ENCODE measurements around the gene GUCY2D. TPM values are rescaled to one million over a fixed set of nuclear protein-coding genes. Genes with fewer than 3 reads are reported as not detected.
"Not testable (repeated sequence)": the region's sequence is repeated elsewhere in the genome, so short reads cannot be mapped to it uniquely, and the experiment has no call there.

Gene GUCY2D
- polyA plus RNA-seq, 1 donor from 2014 or later: 0.07 TPM

DNA sequence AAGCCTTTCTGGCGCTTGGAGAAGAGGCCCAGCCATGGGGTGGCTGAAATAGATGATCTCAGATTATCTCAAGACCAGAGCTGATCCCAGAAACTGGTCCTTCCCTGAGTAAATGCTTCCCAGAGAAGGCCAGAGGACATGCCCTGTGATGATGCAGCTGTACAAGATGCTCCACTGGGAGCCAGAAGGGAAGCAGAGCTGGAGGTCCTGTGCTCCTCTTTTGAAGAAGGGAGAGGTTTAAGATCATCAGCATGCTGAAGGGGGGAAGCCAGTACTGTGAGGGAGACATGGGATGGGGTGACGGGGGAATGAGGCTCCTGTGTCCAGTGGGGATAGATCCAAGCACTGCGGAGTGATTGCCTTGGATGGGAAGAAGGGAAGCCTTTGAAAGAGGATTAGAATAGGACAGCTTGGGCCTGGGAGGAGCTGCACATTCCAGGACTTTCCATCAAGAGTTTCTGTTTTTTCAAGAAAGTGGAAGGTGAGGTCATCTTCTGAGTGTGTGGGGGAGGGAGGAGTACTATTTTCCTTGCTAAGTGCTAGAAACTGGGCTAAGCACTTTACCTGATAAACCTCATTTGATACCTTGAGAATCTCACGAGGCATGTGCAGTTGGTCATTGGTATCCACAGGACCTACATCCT lies 20.1 kb downstream of the GUCY2D start:
- Histone ChIP-seq H3K27ac (ENCODE audit: low read length) (no peak overlapping the region), H3K79me2 (replicated peaks; ENCODE audit: insufficient read depth, low read length) (no peaks in the 10 kb centered on the region), H3K27me3 (ENCODE audit: insufficient read depth, low read depth, low read length) (no peaks in the 10 kb centered on the region), H3K9me3 (ENCODE audit: low read length) (no peaks in the 10 kb centered on the region), H3K9me2 (ENCODE audit: insufficient read depth, low read length) (no peaks in the 10 kb centered on the region), H4K20me1 (ENCODE audit: insufficient read depth) (no peaks in the 10 kb centered on the region), H3F3A (ENCODE audit: insufficient read depth, low read length, poor library complexity, severe bottlenecking) (no peaks in the 10 kb centered on the region), H3K9ac (ENCODE audit: low read length) (no peak overlapping the region), H3K4me2 (ENCODE audit: low read length) (no peak overlapping the region), H2AFZ (ENCODE audit: low read depth, low read length) (no peak overlapping the region), H3K36me3 (ENCODE audit: insufficient read depth, low read length) (no peaks in the 10 kb centered on the region), H3K4me3 (ENCODE audit: low read length) (no peak overlapping the region)
- TF ChIP-seq, protein P1, sequence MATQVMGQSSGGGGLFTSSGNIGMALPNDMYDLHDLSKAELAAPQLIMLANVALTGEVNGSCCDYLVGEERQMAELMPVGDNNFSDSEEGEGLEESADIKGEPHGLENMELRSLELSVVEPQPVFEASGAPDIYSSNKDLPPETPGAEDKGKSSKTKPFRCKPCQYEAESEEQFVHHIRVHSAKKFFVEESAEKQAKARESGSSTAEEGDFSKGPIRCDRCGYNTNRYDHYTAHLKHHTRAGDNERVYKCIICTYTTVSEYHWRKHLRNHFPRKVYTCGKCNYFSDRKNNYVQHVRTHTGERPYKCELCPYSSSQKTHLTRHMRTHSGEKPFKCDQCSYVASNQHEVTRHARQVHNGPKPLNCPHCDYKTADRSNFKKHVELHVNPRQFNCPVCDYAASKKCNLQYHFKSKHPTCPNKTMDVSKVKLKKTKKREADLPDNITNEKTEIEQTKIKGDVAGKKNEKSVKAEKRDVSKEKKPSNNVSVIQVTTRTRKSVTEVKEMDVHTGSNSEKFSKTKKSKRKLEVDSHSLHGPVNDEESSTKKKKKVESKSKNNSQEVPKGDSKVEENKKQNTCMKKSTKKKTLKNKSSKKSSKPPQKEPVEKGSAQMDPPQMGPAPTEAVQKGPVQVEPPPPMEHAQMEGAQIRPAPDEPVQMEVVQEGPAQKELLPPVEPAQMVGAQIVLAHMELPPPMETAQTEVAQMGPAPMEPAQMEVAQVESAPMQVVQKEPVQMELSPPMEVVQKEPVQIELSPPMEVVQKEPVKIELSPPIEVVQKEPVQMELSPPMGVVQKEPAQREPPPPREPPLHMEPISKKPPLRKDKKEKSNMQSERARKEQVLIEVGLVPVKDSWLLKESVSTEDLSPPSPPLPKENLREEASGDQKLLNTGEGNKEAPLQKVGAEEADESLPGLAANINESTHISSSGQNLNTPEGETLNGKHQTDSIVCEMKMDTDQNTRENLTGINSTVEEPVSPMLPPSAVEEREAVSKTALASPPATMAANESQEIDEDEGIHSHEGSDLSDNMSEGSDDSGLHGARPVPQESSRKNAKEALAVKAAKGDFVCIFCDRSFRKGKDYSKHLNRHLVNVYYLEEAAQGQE (IDR thresholded peaks at IDR 0.05; ENCODE audit: borderline replicate concordance): no peak
- no peak for TF ChIP-seq MXI1 (conservative IDR thresholded peaks at IDR 0.05; ENCODE audit: poor library complexity, severe bottlenecking)
- TF ChIP-seq POLR2AphosphoS5 (IDR thresholded peaks at IDR 0.05): no peak
- TF ChIP-seq, protein P2, sequence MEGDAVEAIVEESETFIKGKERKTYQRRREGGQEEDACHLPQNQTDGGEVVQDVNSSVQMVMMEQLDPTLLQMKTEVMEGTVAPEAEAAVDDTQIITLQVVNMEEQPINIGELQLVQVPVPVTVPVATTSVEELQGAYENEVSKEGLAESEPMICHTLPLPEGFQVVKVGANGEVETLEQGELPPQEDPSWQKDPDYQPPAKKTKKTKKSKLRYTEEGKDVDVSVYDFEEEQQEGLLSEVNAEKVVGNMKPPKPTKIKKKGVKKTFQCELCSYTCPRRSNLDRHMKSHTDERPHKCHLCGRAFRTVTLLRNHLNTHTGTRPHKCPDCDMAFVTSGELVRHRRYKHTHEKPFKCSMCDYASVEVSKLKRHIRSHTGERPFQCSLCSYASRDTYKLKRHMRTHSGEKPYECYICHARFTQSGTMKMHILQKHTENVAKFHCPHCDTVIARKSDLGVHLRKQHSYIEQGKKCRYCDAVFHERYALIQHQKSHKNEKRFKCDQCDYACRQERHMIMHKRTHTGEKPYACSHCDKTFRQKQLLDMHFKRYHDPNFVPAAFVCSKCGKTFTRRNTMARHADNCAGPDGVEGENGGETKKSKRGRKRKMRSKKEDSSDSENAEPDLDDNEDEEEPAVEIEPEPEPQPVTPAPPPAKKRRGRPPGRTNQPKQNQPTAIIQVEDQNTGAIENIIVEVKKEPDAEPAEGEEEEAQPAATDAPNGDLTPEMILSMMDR (IDR thresholded peaks at IDR 0.05; ENCODE audit: poor library complexity, severe bottlenecking): no peak

DNA sequence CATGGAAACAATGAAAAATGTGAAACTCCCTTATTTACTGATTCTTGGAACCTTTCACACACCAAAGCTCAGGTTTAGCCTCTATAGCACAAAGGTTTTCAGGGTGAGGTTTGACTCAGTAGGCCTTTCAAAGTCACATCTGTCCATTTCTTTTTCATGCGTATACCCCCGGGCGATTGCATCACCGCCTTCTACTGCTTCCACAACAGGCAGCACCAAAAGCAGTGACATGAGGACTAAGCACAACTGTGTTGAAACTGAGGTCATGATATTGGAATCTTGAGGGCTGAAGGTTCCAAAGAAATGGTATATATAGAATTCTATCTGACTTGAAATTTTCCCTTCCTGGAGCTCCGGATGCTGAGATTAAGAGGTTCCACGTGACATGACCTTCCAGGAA lies 21.7 kb downstream of the GUCY2D start:
- H3K9ac ChIP-seq (ENCODE audit: low read length); H3F3A ChIP-seq (ENCODE audit: insufficient read depth, low read length, poor library complexity, severe bottlenecking); H3K9me3 ChIP-seq (ENCODE audit: low read length); H3K9me2 ChIP-seq (ENCODE audit: insufficient read depth, low read length); H3K36me3 ChIP-seq (ENCODE audit: insufficient read depth, low read length); H3K4me3 ChIP-seq (ENCODE audit: low read length); H3K4me2 ChIP-seq (ENCODE audit: low read length); H2AFZ ChIP-seq (ENCODE audit: low read depth, low read length); H3K79me2 ChIP-seq (replicated peaks; ENCODE audit: insufficient read depth, low read length); H3K27me3 ChIP-seq (ENCODE audit: insufficient read depth, low read depth, low read length); H3K27ac ChIP-seq (ENCODE audit: low read length); H4K20me1 ChIP-seq (ENCODE audit: insufficient read depth): not testable (repeated sequence)

DNA sequence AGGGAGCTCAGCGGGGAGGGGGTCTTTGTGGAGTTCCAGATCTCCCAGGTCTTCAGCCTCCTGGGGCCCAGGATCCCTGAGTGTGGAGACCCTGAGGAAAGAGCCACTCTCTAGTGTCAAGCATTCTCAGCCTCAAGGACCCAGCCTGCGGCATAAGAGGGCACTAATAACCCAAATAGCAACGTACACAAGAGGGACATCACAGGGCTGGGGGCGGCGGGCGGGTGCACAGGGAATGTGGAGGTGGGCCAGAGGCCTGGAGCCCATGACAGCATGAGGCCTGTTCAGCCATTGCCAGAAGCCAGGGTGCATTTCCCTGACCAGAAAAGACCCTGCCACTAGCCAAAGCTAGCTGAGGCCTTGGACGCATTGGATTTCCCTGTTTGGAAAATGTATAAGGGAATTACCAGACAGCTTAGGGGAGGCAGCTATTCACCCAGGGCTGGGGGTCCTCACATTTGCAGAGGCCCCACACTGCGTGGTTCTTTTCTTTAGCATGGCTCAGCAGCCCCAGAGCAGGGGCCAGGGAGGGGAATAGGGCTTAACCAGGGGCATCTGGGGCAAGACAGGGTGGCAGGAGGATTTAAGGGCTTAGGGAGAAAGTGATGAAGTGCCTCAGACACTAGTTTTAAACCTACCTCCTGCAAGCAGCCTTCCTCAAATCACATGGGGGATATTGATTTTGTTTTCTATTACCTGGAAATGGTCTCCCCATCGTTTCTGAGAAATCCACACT lies 22.9 kb downstream of the GUCY2D start:
- no peak overlapping the region for H3K27ac ChIP-seq (ENCODE audit: low read length)
- no peaks in the 10 kb centered on the region for H3K27me3 ChIP-seq (ENCODE audit: insufficient read depth, low read depth, low read length)
- H3K79me2 ChIP-seq (replicated peaks; ENCODE audit: insufficient read depth, low read length): no peaks in the 10 kb centered on the region
- no peak overlapping the region for H2AFZ ChIP-seq (ENCODE audit: low read depth, low read length)
- H3K9ac ChIP-seq (ENCODE audit: low read length): no peak overlapping the region
- H4K20me1 ChIP-seq (ENCODE audit: insufficient read depth): no peaks in the 10 kb centered on the region
- no peaks in the 10 kb centered on the region for H3K36me3 ChIP-seq (ENCODE audit: insufficient read depth, low read length)
- no peaks in the 10 kb centered on the region for H3F3A ChIP-seq (ENCODE audit: insufficient read depth, low read length, poor library complexity, severe bottlenecking)
- H3K4me2 ChIP-seq (ENCODE audit: low read length): no peak overlapping the region
- no peaks in the 10 kb centered on the region for H3K9me3 ChIP-seq (ENCODE audit: low read length)
- no peak overlapping the region for H3K4me3 ChIP-seq (ENCODE audit: low read length)
- no peak for TF ChIP-seq SMC3 (conservative IDR thresholded peaks at IDR 0.05; ENCODE audit: poor library complexity)
- TF ChIP-seq, protein P1 (IDR thresholded peaks at IDR 0.05; ENCODE audit: borderline replicate concordance): no peak
- no peak for TF ChIP-seq EP300 (conservative IDR thresholded peaks at IDR 0.05; ENCODE audit: poor library complexity, severe bottlenecking)
- no peak for TF ChIP-seq TAF1 (IDR thresholded peaks at IDR 0.05; ENCODE audit: low read depth)
- TF ChIP-seq RAD21 (conservative IDR thresholded peaks at IDR 0.05): no peak
- TF ChIP-seq EZH2 (IDR thresholded peaks at IDR 0.05; ENCODE audit: borderline replicate concordance, insufficient read depth, low read length, poor library complexity, severe bottlenecking): no peak
- no peak for TF ChIP-seq POLR2AphosphoS5 (IDR thresholded peaks at IDR 0.05)
- TF ChIP-seq MXI1 (conservative IDR thresholded peaks at IDR 0.05; ENCODE audit: poor library complexity, severe bottlenecking): no peak
- H3K9me2 ChIP-seq (ENCODE audit: insufficient read depth, low read length): no peaks in the 10 kb centered on the region

Data from neural cell (in vitro differentiated cells).